ENCODE results near the gene ZC3H14.

ZC3H14 gene

DNA sequence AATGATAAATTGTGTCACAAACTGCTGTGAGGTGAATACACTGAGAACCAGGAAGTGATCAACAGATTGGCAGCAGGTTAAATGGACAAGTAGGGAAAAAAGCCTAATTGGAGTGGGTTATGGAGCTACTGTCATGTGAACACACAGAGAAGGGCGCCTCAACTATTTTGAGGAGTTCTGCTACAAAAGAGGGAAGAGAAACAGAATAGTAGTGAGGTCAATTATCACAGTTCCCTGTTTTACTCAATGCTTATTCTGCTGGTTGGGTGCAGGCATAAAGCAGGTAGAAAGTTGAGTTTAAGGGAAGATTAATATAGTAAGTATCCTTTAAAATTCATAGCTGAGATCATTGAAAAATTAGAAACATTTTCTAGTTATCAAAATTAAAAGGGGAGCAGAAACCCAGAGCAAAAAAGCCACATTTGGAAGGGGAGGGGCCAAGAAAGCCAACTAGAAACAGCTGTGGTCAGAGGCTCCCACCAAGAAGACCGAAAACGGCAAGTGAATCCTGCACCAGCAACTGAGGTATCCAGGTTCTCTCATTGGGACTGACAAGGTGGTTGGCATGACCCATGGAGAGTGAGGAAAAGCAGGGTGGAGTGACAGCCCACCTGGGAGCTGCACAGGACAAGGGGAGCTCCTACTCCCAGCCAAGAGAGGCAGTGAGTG, 105.7 kb downstream of the ZC3H14 start:
- TF ChIP-seq NFRKB (IDR thresholded peaks at IDR 0.05) (no peak), TARDBP (IDR thresholded peaks at IDR 0.05) (no peak), ARNT (IDR thresholded peaks at IDR 0.05) (no peak), LEF1 (IDR thresholded peaks at IDR 0.05; ENCODE audit: borderline replicate concordance) (no peak), SUZ12 (IDR thresholded peaks at IDR 0.05) (no peak), SP1 (IDR thresholded peaks at IDR 0.05) (no peak), ZNF384 (IDR thresholded peaks at IDR 0.05) (no peak), L3MBTL2 (conservative IDR thresholded peaks at IDR 0.05) (no peak), FOXA1 (IDR thresholded peaks at IDR 0.05) (no peak), FOXM1 (IDR thresholded peaks at IDR 0.05; ENCODE audit: borderline replicate concordance) (no peak), BHLHE40 (IDR thresholded peaks at IDR 0.05; ENCODE audit: borderline replicate concordance) (no peak), ELF4 (IDR thresholded peaks at IDR 0.05) (no peak), HDGF (IDR thresholded peaks at IDR 0.05; ENCODE audit: borderline replicate concordance) (no peak), FOXK2 (IDR thresholded peaks at IDR 0.05) (no peak), CTBP1 (IDR thresholded peaks at IDR 0.05; ENCODE audit: borderline replicate concordance) (no peak)
- TF ChIP-seq, protein P1, sequence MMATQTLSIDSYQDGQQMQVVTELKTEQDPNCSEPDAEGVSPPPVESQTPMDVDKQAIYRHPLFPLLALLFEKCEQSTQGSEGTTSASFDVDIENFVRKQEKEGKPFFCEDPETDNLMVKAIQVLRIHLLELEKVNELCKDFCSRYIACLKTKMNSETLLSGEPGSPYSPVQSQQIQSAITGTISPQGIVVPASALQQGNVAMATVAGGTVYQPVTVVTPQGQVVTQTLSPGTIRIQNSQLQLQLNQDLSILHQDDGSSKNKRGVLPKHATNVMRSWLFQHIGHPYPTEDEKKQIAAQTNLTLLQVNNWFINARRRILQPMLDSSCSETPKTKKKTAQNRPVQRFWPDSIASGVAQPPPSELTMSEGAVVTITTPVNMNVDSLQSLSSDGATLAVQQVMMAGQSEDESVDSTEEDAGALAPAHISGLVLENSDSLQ (IDR thresholded peaks at IDR 0.05): no peak
- ChIA-PET POLR2A (no interaction called here), CTCF (interaction anchor here (0.6 to 2.2 kb wide), 3 partner anchors 33 to 345 kb away, joined by 3 to 7 read pairs (median 5); no protein-coding TSS in a partner anchor)
- no peak for DNase-seq (ENCODE audit: extremely low spot score)

DNA sequence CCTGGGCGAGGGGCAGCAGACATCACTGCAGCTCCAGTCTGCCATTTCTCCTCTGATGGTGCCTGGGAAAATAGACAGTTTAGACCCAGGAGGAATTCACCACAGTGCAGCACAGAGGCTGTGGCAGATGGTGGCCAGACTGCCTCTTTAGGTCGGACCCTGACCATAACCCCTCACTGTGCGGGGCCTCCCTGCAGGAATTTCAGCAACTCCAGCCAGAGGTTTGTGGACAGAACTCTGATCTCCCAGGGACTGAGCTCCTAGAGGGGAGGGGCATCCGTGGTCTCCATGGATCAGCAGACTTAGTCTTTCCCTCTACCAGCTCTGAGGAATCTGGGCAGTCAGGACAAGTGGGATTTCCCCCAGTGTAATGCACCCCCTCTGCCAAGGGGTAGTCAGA, 106.5 kb downstream of the ZC3H14 start:
- no peak for DNase-seq (ENCODE audit: extremely low spot score)
- CTCF ChIA-PET: no interaction called here
- TF ChIP-seq TARDBP (IDR thresholded peaks at IDR 0.05) (no peak), CTBP1 (IDR thresholded peaks at IDR 0.05; ENCODE audit: borderline replicate concordance) (no peak), FOXA1 (IDR thresholded peaks at IDR 0.05) (no peak), ZNF384 (IDR thresholded peaks at IDR 0.05) (no peak), SP1 (IDR thresholded peaks at IDR 0.05) (no peak), BHLHE40 (IDR thresholded peaks at IDR 0.05; ENCODE audit: borderline replicate concordance) (no peak), HDGF (IDR thresholded peaks at IDR 0.05; ENCODE audit: borderline replicate concordance) (no peak), NFRKB (IDR thresholded peaks at IDR 0.05) (no peak), FOXM1 (IDR thresholded peaks at IDR 0.05; ENCODE audit: borderline replicate concordance) (no peak), FOXK2 (IDR thresholded peaks at IDR 0.05) (no peak), ELF4 (IDR thresholded peaks at IDR 0.05) (no peak), LEF1 (IDR thresholded peaks at IDR 0.05; ENCODE audit: borderline replicate concordance) (no peak), SUZ12 (IDR thresholded peaks at IDR 0.05) (no peak), L3MBTL2 (conservative IDR thresholded peaks at IDR 0.05) (no peak), ARNT (IDR thresholded peaks at IDR 0.05) (no peak)
- TF ChIP-seq, protein P1 (IDR thresholded peaks at IDR 0.05): no peak
- POLR2A ChIA-PET: no interaction called here
